Activated CD8-positive, alpha-beta memory T cell treated with anti-CD3 and anti-CD28 coated beads, Interleukin-2, amount 10 ng/mL, durations not matched to agents 7 days and 5 days (primary cell): ENCODE data around the gene ANKK1. TPM values are rescaled to one million over a fixed set of nuclear protein-coding genes. Genes with fewer than 3 reads are reported as not detected.

Experiments used
- ATAC-seq: fragments of 150-1000 bp; cut with Tn5 transposase; one replicate; pipeline ENCODE4 v1.10.0; 2021; ENCODE audit warnings: moderate library complexity
- CTCF ChIA-PET: fragments of 350-600 bp; sonication (Branson Sonifier 250); formaldehyde crosslinking; loops from one replicate; lab custom pipeline; 2021; ENCODE audit warnings: antibody characterized with exemption; lab: Charles Lee
- DNase-seq: peaks from one replicate; pipeline ENCODE4 v3.0.0-alpha.2; 2020
- H3K27ac Mint-ChIP-seq: one replicate; pipeline ENCODE4 v1.8.0; 2021; ENCODE audit warnings: mild to moderate bottlenecking, mixed read lengths
- H3K27me3 Mint-ChIP-seq: one replicate; pipeline ENCODE4 v1.8.0; 2021; ENCODE audit warnings: mixed read lengths
- H3K36me3 Mint-ChIP-seq: one replicate; pipeline ENCODE4 v1.8.0; 2021; ENCODE audit warnings: mild to moderate bottlenecking, mixed read lengths
- H3K4me1 Mint-ChIP-seq: one replicate; pipeline ENCODE4 v1.8.0; 2021; ENCODE audit warnings: mixed read lengths
- H3K4me3 Mint-ChIP-seq: one replicate; pipeline ENCODE4 v1.8.0; 2021; ENCODE audit warnings: mild to moderate bottlenecking, moderate library complexity, mixed read lengths
- H3K9me3 Mint-ChIP-seq: one replicate; pipeline ENCODE4 v1.8.0; 2022; ENCODE audit warnings: low read depth, mixed read lengths
- total RNA-seq, 2 experiments: library from RNA; stranded (reverse); gene quantifications; one replicate each; pipeline ENCODE4 v1.2.3, GENCODE V29; 2021

ANKK1 gene
- total RNA-seq, 2 experiments from 2014 or later: 0.29 TPM; not detected in 1

- ATAC-seq: no peak
- no peaks in the 10 kb centered on the region for H3K4me1 Mint-ChIP-seq
- DNase-seq: no peak
- CTCF ChIA-PET: no interaction called here
- H3K9me3 Mint-ChIP-seq: no peaks in the 10 kb centered on the region
- H3K27ac Mint-ChIP-seq: no peak overlapping the region
- H3K27me3 Mint-ChIP-seq: peaks cover 2% of the 10 kb centered on the region
- no peak overlapping the region for H3K4me3 Mint-ChIP-seq
- H3K36me3 Mint-ChIP-seq: no peaks in the 10 kb centered on the region
Measured at GRCh38 chr11:113389272-113389671, 1.7 kb downstream of the ANKK1 start.

DNA sequence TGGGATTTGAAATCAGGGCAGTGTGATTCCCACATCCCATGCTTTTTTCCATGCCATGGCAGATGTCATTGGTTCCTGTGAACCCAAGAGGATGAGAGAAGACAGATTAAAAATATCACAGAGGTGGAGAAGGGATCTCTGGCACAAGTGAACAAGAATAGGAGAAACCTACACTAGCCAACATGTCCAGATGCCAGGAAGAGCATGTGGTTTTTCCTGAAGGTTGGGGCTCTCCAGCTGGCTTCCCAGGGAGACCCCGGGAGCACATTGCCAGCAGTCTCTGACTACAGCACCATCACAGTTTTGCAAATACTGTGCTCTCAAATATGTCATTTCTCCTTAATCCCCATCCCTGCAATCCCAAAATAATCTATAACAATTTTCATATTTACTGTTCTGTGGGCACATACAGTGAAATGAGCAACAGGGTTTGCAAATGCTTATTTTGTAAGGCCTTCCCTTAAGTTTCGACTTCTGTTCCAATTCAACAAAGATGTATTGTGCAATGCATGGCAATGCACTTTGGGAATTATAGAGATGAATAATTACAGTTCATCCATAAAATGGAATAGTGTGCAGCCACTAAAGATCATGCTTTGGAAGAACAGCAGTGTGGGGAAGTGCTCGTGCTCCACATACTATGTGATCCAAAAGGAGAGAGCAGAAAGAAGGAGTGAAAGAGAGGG lies 4.8 kb downstream of the ANKK1 start:
- no peaks in the 10 kb centered on the region for H3K4me1 Mint-ChIP-seq
- H3K4me3 Mint-ChIP-seq: no peak overlapping the region
- no peaks in the 10 kb centered on the region for H3K27me3 Mint-ChIP-seq
- no peaks in the 10 kb centered on the region for H3K9me3 Mint-ChIP-seq
- no peaks in the 10 kb centered on the region for H3K36me3 Mint-ChIP-seq
- DNase-seq (no peak), ATAC-seq (no peak)
- CTCF ChIA-PET: no interaction called here
- no peak overlapping the region for H3K27ac Mint-ChIP-seq

DNA sequence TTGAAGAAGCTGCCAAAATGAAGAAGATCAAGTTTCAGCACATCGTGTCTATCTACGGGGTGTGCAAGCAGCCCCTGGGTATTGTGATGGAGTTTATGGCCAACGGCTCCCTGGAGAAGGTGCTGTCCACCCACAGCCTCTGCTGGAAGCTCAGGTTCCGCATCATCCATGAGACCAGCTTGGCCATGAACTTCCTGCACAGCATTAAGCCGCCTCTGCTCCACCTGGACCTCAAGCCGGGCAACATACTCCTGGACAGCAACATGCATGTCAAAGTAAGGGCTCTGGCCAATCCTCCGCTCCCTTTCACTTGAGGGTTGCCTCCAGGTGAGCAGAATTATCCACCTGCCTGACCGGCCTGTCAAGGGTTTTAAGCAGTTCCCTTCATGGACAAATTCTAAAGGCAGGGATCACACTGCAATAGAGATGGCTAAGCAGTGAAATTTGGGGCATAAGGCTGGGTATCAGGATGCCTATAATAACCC lies 6.0 kb downstream of the ANKK1 start:
- CTCF ChIA-PET: no interaction called here
- Mint-ChIP-seq H3K36me3 (no peaks in the 10 kb centered on the region), H3K27me3 (no peaks in the 10 kb centered on the region), H3K27ac (no peak overlapping the region), H3K9me3 (no peaks in the 10 kb centered on the region), H3K4me1 (no peaks in the 10 kb centered on the region), H3K4me3 (no peak overlapping the region)
- ATAC-seq (no peak), DNase-seq (no peak)

GRCh38 chr11:113394919-113395318 lies 7.3 kb downstream of the ANKK1 start:
- no peaks in the 10 kb centered on the region for H3K36me3 Mint-ChIP-seq
- ATAC-seq (no peak), DNase-seq (no peak)
- no peak overlapping the region for H3K4me3 Mint-ChIP-seq
- no peaks in the 10 kb centered on the region for H3K27me3 Mint-ChIP-seq
- H3K27ac Mint-ChIP-seq: no peak overlapping the region
- CTCF ChIA-PET: no interaction called here
- no peaks in the 10 kb centered on the region for H3K9me3 Mint-ChIP-seq
- no peaks in the 10 kb centered on the region for H3K4me1 Mint-ChIP-seq

- Mint-ChIP-seq H3K36me3 (no peaks in the 10 kb centered on the region), H3K4me1 (no peaks in the 10 kb centered on the region), H3K4me3 (no peak overlapping the region), H3K27ac (no peak overlapping the region), H3K27me3 (no peaks in the 10 kb centered on the region), H3K9me3 (no peaks in the 10 kb centered on the region)
- ATAC-seq (no peak), DNase-seq (no peak)
- CTCF ChIA-PET: no interaction called here
Measured at GRCh38 chr11:113395782-113396336, 8.3 kb downstream of the ANKK1 start.

DNA sequence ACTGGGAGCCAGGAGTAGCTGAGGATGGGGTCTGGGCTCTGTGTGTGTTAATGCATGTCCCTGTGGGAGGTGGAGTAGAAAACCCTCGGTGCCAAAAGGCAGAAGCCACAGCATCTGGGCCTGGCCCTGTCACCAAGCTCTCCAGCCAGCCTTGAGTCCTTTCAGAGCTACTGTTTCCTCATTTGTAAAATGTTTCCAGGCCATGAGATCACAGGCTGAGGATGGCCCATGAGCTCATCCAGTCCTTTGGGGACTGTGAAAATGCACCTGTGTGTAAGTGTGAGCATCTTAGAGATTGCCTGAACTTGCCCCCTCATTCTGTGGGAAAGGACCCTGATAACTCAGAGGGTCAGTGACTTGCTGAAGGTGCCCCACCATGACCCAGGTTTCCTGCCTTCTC lies 9.1 kb downstream of the ANKK1 start:
- Mint-ChIP-seq H3K27ac (no peak overlapping the region), H3K4me3 (no peak overlapping the region), H3K4me1 (no peaks in the 10 kb centered on the region), H3K27me3 (no peaks in the 10 kb centered on the region), H3K36me3 (no peaks in the 10 kb centered on the region), H3K9me3 (no peaks in the 10 kb centered on the region)
- DNase-seq (no peak), ATAC-seq (no peak)
- CTCF ChIA-PET: no interaction called here

GRCh38 chr11:113397212-113397611 lies 9.6 kb downstream of the ANKK1 start:
- ATAC-seq (no peak), DNase-seq (no peak)
- Mint-ChIP-seq H3K36me3 (no peaks in the 10 kb centered on the region), H3K4me3 (no peak overlapping the region), H3K27ac (no peak overlapping the region), H3K4me1 (no peaks in the 10 kb centered on the region), H3K9me3 (no peaks in the 10 kb centered on the region), H3K27me3 (no peaks in the 10 kb centered on the region)
- CTCF ChIA-PET: no interaction called here

- ATAC-seq (no peak), DNase-seq (no peak)
- H3K27me3 Mint-ChIP-seq: peaks cover 3% of the 10 kb centered on the region
- CTCF ChIA-PET: interaction anchor here (0.7 kb wide), 1 partner anchor 117 kb away, joined by 4 read pairs; no protein-coding TSS in a partner anchor
- no peak overlapping the region for H3K27ac Mint-ChIP-seq
- no peaks in the 10 kb centered on the region for H3K4me1 Mint-ChIP-seq
- H3K9me3 Mint-ChIP-seq: no peaks in the 10 kb centered on the region
- no peak overlapping the region for H3K4me3 Mint-ChIP-seq
- H3K36me3 Mint-ChIP-seq: no peaks in the 10 kb centered on the region
Measured at GRCh38 chr11:113397821-113398220, 10.2 kb downstream of the ANKK1 start.

GRCh38 chr11:113398669-113399430 lies 11.3 kb downstream of the ANKK1 start:
- CTCF ChIA-PET: no interaction called here
- Mint-ChIP-seq H3K27me3 (peaks cover 8% of the 10 kb centered on the region), H3K27ac (no peak overlapping the region), H3K9me3 (no peaks in the 10 kb centered on the region), H3K4me3 (no peak overlapping the region), H3K36me3 (no peaks in the 10 kb centered on the region), H3K4me1 (no peaks in the 10 kb centered on the region)
- ATAC-seq (no peak), DNase-seq (no peak)

DNA sequence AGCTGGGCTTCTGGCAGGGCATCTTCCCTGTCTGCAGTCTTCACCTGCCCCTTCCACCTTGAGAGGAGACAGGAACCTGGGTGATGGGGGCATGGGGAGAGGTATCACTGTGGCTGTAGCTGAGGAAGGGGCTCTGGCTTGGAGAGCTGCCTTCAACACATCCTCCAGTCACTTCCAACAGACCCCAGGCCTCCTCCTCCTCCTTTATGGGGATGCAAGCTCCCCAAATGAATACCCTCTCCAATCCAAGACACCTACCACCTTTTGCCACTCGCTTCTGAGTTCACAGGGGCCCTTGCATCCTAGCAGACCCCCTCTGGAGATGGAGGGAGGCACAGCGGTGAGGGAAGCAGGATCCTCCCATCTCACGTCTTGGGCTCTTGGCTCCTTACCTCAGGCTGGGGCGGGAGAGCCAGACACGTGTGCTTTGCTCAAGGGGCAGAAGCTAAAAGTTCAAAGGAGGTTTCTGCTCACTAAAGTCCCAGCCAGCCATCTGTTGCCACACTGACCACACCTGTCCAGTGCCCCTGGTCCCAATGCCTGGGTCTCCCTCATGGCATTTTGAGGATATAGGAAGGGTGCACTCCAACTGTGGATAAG lies 13.2 kb downstream of the ANKK1 start:
- Mint-ChIP-seq H3K4me3 (no peak overlapping the region), H3K4me1 (no peaks in the 10 kb centered on the region), H3K36me3 (no peaks in the 10 kb centered on the region), H3K9me3 (no peaks in the 10 kb centered on the region), H3K27ac (no peak overlapping the region), H3K27me3 (peaks cover 8% of the 10 kb centered on the region)
- DNase-seq (no peak), ATAC-seq (no peak)
- CTCF ChIA-PET: no interaction called here

GRCh38 chr11:113401718-113402117 lies 14.1 kb downstream of the ANKK1 start:
- H3K4me1 Mint-ChIP-seq: no peaks in the 10 kb centered on the region
- CTCF ChIA-PET: no interaction called here
- ATAC-seq: no peak

DNA sequence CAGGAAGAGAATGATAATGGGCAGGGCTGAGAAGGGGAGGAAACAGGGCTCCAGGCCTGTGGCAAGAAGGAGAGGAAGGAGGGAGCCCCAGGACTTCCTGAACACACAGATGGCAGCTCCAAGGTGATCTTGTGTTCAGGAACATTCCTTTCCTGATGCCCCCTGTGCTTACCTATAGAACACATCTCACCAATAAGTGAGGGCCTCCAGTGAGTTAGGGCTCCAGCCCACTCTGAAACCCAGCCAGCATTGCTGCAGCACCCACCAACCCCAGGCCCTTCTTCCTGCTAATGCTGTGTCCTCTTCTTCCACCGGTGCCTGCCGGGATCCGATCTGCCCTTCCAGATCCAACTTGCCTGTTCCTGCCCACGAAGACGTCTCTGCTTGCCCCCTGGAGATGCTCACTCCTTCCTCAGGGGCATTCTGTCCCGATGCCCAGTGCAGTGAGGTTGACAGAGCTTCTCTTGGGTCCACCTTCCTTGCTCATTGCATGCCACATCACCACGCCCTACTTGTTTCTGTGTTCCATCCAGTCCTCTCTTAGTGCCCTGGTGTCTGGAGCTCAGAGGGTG lies 17.4 kb downstream of the ANKK1 start:
- no peaks in the 10 kb centered on the region for H3K9me3 Mint-ChIP-seq
- H3K4me1 Mint-ChIP-seq: no peaks in the 10 kb centered on the region
- H3K36me3 Mint-ChIP-seq: no peaks in the 10 kb centered on the region
- no peak for ATAC-seq
- H3K4me3 Mint-ChIP-seq: no peak overlapping the region
- CTCF ChIA-PET: no interaction called here
- no peak overlapping the region for H3K27ac Mint-ChIP-seq
- DNase-seq: no peak
- peaks cover 8% of the 10 kb centered on the region for H3K27me3 Mint-ChIP-seq

More at GRCh38 chr11:113401718-113402117, 14.1 kb downstream of the ANKK1 start:
- DNase-seq: no peak
- H3K27me3 Mint-ChIP-seq: peaks cover 8% of the 10 kb centered on the region
- H3K36me3 Mint-ChIP-seq: no peaks in the 10 kb centered on the region
- no peak overlapping the region for H3K27ac Mint-ChIP-seq
- no peak overlapping the region for H3K4me3 Mint-ChIP-seq
- no peaks in the 10 kb centered on the region for H3K9me3 Mint-ChIP-seq

- Mint-ChIP-seq H3K4me3 (no peak overlapping the region), H3K9me3 (no peaks in the 10 kb centered on the region), H3K4me1 (no peaks in the 10 kb centered on the region), H3K36me3 (no peaks in the 10 kb centered on the region), H3K27ac (no peak overlapping the region), H3K27me3 (peaks cover 8% of the 10 kb centered on the region)
- no peak for ATAC-seq
- CTCF ChIA-PET: no interaction called here
- DNase-seq: no peak
Measured at GRCh38 chr11:113405724-113406478, 18.3 kb downstream of the ANKK1 start.
